HepG2 (cell line): ENCODE results near the gene CACTIN. TPM values are rescaled to one million over a fixed set of nuclear protein-coding genes. Genes with fewer than 3 reads are reported as not detected.
A peak's percentile ranks its signal among the peaks of the same experiment; 100 is the strongest.

Source experiments
- CENPT ChIP-seq: sonication (generic); formaldehyde crosslinking; IDR thresholded peaks from 2 replicates; pipeline ENCODE4 v1.8.0; 2022; ENCODE audit warnings: low read depth, mild to moderate bottlenecking, moderate library complexity, missing genetic modification reagents
- ETV5 ChIP-seq: IDR thresholded peaks from 2 replicates; pipeline ENCODE4 v1.6.1; 2018; ENCODE audit warnings: missing biosample characterization, missing genetic modification reagents, inconsistent platforms, borderline replicate concordance
- ETV6 ChIP-seq: sonication (generic); formaldehyde crosslinking; conservative IDR thresholded peaks from 2 replicates; pipeline ENCODE4 v1.4.0; 2020; ENCODE audit warnings: missing genetic modification reagents
- GLI4 ChIP-seq: sonication (generic); formaldehyde crosslinking; IDR thresholded peaks from 2 replicates; pipeline ENCODE4 v1.5.1; 2020; ENCODE audit warnings: missing genetic modification reagents, mild to moderate bottlenecking, moderate library complexity, borderline replicate concordance
- NCOA1 ChIP-seq: sonication (generic); formaldehyde crosslinking; IDR thresholded peaks from 2 replicates; pipeline ENCODE4 v1.9.0; 2021; ENCODE audit warnings: missing genetic modification reagents
- REXO4 ChIP-seq: sonication (generic); formaldehyde crosslinking; IDR thresholded peaks from 2 replicates; pipeline ENCODE4 v1.8.0; 2022; ENCODE audit warnings: missing genetic modification reagents, mild to moderate bottlenecking, borderline replicate concordance
- RORA ChIP-seq: sonication (generic); formaldehyde crosslinking; IDR thresholded peaks from 2 replicates; pipeline ENCODE4 v1.5.0; 2020; ENCODE audit warnings: mild to moderate bottlenecking, missing genetic modification reagents, moderate library complexity
- SMARCE1 ChIP-seq: fragments of 450-650 bp; IDR thresholded peaks from 2 replicates; pipeline ENCODE4 v1.6.1; 2017; ENCODE audit warnings: borderline replicate concordance
- TBP ChIP-seq: sonication (generic); formaldehyde crosslinking; IDR thresholded peaks from 2 replicates; pipeline ENCODE4 v1.5.0; 2020; ENCODE audit warnings: missing genetic modification reagents
- ZNF713 ChIP-seq: sonication (generic); formaldehyde crosslinking; IDR thresholded peaks from 2 replicates; pipeline ENCODE4 v1.4.0; 2020; ENCODE audit warnings: mild to moderate bottlenecking, missing genetic modification reagents
- ZNF749 ChIP-seq: sonication (generic); formaldehyde crosslinking; IDR thresholded peaks from 2 replicates; pipeline ENCODE4 v1.8.0; 2022; ENCODE audit warnings: mild to moderate bottlenecking, missing genetic modification reagents, moderate library complexity, borderline replicate concordance
- polyA plus RNA-seq, 8 experiments: library from polyadenylated mRNA; depleted of rRNA in 3 of 8; stranded (reverse) in 7 of 8; unstranded in 1 of 8; fragments of >200 nt; fragmentation: Illumina TruSeq in 4 of 8; extraction: Trizol in 4 of 8; gene quantifications; 2 replicates each; pipeline versions ENCODE4 v1.2.1 to v1.2.3, GENCODE V29; 2011 to 2016; ENCODE audit warnings: low read depth in 4 of 8, missing spikeins in 1 of 8, mixed read lengths in 1 of 8; ENCODE audit not compliant: insufficient read depth in 1 of 8
- total RNA-seq, 5 experiments: library from RNA; depleted of rRNA; stranded (reverse); fragments of >200 nt; fragmentation: Illumina TruSeq; extraction: Trizol; gene quantifications; 2 replicates each; pipeline ENCODE4 v1.2.3, GENCODE V29; 2016; ENCODE audit warnings: low read depth in 1 of 5
- TF ChIP-seq, protein P1 (sequence below): sonication (generic); formaldehyde crosslinking; IDR thresholded peaks from 2 replicates; pipeline ENCODE4 v1.8.0; 2022; ENCODE audit warnings: missing genetic modification reagents, mild to moderate bottlenecking, moderate library complexity, borderline replicate concordance
- TF ChIP-seq, protein P2 (sequence below): sonication (generic); formaldehyde crosslinking; IDR thresholded peaks from 2 replicates; pipeline ENCODE4 v1.5.1; 2020; ENCODE audit warnings: mild to moderate bottlenecking, missing genetic modification reagents
- TF ChIP-seq, protein P3 (sequence below): IDR thresholded peaks from 2 replicates; pipeline ENCODE4 v1.6.1; 2016; ENCODE audit warnings: low read depth, missing genetic modification reagents, missing compliant biosample characterization
- TF ChIP-seq, protein P4 (sequence below): sonication (generic); formaldehyde crosslinking; IDR thresholded peaks from 2 replicates; pipeline ENCODE4 v1.5.0; 2020; ENCODE audit warnings: mild to moderate bottlenecking, missing genetic modification reagents
- TF ChIP-seq, protein P5 (sequence below): sonication (generic); formaldehyde crosslinking; IDR thresholded peaks from 2 replicates; pipeline ENCODE4 v1.4.0; 2020; ENCODE audit warnings: mild to moderate bottlenecking, missing genetic modification reagents

Gene CACTIN
- total and polyA plus RNA-seq, 2 of the 13 experiments (the other 11 are each of a cell fraction or from before 2014, with no cell fraction given) = 10.0 to 16.6 TPM

DNA sequence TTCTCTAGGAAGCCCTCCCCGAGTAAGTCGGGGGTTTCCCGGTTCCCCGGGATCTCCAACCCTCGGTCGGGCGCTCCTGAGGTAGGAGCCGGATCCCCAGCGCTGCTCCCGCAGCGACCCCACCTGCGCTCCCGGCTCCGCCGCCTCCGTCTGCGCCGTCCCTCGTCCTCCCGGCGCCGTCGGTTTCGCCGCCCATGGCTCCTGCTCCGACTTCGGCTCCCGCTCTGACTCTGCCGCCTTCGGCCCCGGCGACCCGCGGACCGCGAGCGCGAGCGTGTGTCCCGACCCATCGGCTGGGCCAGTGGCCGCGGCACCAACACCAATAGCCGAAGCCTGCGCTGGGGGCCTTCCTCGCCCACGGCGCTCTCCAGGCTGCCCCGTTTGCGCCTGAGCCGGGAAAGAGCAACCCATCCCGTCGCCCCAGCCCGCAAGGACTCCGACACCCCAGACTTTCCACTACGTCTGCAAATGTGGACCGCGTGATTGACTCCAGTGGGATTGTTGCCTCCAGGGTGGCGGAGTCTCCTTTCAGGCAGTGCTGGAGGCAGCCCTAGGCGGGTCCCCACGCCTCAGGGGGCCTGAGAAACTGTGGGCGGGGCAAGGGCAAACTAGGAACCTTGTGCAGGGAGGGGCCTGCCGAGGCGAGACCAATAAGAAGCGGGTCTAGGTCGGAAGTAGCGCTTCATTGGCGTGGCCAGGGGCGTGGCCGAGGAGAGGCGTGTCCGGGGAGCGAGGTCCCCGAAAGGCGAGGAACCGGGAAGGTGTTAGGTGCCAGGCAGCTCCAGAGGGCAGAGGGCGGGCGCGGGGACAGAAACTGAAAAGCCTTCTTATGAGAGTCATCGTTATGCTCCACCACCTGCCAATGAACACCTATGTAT is at the start of gene CACTIN (continued):
- TF ChIP-seq, protein P1, sequence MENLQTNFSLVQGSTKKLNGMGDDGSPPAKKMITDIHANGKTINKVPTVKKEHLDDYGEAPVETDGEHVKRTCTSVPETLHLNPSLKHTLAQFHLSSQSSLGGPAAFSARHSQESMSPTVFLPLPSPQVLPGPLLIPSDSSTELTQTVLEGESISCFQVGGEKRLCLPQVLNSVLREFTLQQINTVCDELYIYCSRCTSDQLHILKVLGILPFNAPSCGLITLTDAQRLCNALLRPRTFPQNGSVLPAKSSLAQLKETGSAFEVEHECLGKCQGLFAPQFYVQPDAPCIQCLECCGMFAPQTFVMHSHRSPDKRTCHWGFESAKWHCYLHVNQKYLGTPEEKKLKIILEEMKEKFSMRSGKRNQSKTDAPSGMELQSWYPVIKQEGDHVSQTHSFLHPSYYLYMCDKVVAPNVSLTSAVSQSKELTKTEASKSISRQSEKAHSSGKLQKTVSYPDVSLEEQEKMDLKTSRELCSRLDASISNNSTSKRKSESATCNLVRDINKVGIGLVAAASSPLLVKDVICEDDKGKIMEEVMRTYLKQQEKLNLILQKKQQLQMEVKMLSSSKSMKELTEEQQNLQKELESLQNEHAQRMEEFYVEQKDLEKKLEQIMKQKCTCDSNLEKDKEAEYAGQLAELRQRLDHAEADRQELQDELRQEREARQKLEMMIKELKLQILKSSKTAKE (CRISPR knock-in tag) = no peak; the same call in 1 of the 2 replicates
- TF ChIP-seq, protein P2, sequence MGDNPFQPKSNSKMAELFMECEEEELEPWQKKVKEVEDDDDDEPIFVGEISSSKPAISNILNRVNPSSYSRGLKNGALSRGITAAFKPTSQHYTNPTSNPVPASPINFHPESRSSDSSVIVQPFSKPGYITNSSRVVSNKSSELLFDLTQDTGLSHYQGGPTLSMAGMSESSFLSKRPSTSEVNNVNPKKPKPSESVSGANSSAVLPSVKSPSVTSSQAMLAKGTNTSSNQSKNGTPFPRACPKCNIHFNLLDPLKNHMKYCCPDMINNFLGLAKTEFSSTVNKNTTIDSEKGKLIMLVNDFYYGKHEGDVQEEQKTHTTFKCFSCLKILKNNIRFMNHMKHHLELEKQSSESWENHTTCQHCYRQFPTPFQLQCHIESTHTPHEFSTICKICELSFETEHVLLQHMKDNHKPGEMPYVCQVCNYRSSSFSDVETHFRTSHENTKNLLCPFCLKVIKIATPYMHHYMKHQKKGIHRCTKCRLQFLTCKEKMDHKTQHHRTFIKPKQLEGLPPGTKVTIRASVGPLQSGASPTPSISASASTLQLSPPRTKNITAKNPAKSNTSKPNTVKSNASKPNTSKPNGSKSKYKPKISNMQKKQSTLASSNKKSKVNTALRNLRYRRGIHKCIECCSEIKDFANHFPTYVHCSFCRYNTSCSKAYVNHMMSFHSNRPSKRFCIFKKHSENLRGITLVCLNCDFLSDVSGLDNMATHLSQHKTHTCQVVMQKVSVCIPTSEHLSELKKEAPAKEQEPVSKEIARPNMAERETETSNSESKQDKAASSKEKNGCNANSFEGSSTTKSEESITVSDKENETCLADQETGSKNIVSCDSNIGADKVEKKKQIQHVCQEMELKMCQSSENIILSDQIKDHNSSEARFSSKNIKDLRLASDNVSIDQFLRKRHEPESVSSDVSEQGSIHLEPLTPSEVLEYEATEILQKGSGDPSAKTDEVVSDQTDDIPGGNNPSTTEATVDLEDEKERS (CRISPR knock-in tag) = no peak
- TF ChIP-seq, protein P3, sequence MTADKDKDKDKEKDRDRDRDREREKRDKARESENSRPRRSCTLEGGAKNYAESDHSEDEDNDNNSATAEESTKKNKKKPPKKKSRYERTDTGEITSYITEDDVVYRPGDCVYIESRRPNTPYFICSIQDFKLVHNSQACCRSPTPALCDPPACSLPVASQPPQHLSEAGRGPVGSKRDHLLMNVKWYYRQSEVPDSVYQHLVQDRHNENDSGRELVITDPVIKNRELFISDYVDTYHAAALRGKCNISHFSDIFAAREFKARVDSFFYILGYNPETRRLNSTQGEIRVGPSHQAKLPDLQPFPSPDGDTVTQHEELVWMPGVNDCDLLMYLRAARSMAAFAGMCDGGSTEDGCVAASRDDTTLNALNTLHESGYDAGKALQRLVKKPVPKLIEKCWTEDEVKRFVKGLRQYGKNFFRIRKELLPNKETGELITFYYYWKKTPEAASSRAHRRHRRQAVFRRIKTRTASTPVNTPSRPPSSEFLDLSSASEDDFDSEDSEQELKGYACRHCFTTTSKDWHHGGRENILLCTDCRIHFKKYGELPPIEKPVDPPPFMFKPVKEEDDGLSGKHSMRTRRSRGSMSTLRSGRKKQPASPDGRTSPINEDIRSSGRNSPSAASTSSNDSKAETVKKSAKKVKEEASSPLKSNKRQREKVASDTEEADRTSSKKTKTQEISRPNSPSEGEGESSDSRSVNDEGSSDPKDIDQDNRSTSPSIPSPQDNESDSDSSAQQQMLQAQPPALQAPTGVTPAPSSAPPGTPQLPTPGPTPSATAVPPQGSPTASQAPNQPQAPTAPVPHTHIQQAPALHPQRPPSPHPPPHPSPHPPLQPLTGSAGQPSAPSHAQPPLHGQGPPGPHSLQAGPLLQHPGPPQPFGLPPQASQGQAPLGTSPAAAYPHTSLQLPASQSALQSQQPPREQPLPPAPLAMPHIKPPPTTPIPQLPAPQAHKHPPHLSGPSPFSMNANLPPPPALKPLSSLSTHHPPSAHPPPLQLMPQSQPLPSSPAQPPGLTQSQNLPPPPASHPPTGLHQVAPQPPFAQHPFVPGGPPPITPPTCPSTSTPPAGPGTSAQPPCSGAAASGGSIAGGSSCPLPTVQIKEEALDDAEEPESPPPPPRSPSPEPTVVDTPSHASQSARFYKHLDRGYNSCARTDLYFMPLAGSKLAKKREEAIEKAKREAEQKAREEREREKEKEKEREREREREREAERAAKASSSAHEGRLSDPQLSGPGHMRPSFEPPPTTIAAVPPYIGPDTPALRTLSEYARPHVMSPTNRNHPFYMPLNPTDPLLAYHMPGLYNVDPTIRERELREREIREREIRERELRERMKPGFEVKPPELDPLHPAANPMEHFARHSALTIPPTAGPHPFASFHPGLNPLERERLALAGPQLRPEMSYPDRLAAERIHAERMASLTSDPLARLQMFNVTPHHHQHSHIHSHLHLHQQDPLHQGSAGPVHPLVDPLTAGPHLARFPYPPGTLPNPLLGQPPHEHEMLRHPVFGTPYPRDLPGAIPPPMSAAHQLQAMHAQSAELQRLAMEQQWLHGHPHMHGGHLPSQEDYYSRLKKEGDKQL (CRISPR knock-in tag) = no peak
- TF ChIP-seq SMARCE1 = no peak
- TF ChIP-seq ETV6 = no peak
- no peak for TF ChIP-seq ZNF749
- no peak for TF ChIP-seq RORA (CRISPR knock-in tag)
- TF ChIP-seq ZNF713 = no peak
- no peak for TF ChIP-seq GLI4 (CRISPR knock-in tag)
- no peak for TF ChIP-seq CENPT (CRISPR knock-in tag)
- no peak for TF ChIP-seq TBP (CRISPR knock-in tag)
- no peak for TF ChIP-seq REXO4
- TF ChIP-seq, protein P4, sequence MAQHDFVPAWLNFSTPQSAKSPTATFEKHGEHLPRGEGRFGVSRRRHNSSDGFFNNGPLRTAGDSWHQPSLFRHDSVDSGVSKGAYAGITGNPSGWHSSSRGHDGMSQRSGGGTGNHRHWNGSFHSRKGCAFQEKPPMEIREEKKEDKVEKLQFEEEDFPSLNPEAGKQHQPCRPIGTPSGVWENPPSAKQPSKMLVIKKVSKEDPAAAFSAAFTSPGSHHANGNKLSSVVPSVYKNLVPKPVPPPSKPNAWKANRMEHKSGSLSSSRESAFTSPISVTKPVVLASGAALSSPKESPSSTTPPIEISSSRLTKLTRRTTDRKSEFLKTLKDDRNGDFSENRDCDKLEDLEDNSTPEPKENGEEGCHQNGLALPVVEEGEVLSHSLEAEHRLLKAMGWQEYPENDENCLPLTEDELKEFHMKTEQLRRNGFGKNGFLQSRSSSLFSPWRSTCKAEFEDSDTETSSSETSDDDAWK (CRISPR knock-in tag) = no peak
- TF ChIP-seq, protein P5, sequence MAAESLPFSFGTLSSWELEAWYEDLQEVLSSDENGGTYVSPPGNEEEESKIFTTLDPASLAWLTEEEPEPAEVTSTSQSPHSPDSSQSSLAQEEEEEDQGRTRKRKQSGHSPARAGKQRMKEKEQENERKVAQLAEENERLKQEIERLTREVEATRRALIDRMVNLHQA (CRISPR knock-in tag) = no peak
- peak; percentile 23; the same call in 1 of the 2 replicates for TF ChIP-seq NCOA1 (CRISPR knock-in tag)
- no peak; the same call in 1 of the 2 replicates for TF ChIP-seq ETV5 (CRISPR knock-in tag)
